Measurements from ENCODE around the gene IDUA.

GRCh38 chr4:982291-982690 lies 4.6 kb upstream of the IDUA start:
- no peak for TF ChIP-seq CTCF (IDR thresholded peaks at IDR 0.05)
- no peak for TF ChIP-seq POLR2A (IDR thresholded peaks at IDR 0.05)
- TF ChIP-seq EP300 (IDR thresholded peaks at IDR 0.05), result no peak

Data from tibial nerve (tissue), 4 donors.